Panc1 (cell line): ENCODE measurements around the gene EYA2. TPM values are rescaled to one million over a fixed set of nuclear protein-coding genes. Genes with fewer than 3 reads are reported as not detected.

ENCODE experiments used
- ATAC-seq: fragments of 200-7000 bp; cut with Tn5 transposase; 2 replicates; pipeline ENCODE4 v1.9.1; 2020; ENCODE audit warnings: mild to moderate bottlenecking, moderate library complexity
- BruUV-seq: library from RNA; stranded (reverse); fragments of 400-500 nt; replicated peaks from 2 replicates; lab custom pipeline; 2021; lab: Mats Ljungman, UMichigan
- CTCF ChIA-PET: fragments of 300-600 bp; sonication (Branson Sonifier 250); formaldehyde crosslinking; loops from one replicate; lab custom pipeline; 2022; ENCODE audit warnings: antibody characterized with exemption; lab: Charles Lee
- POLR2A ChIA-PET: fragments of 300-600 bp; sonication (Branson Sonifier 250); formaldehyde crosslinking; loops from one replicate; lab custom pipeline; 2022; ENCODE audit warnings: antibody characterized with exemption; lab: Charles Lee
- DNase-seq: peaks from one replicate; pipeline ENCODE4 v3.0.0-alpha.2; 2010; ENCODE audit warnings: low read depth, low spot score
- H3K27ac ChIP-seq: 2 replicates; pipeline ENCODE4 v1.5.1; 2011; ENCODE audit warnings: mild to moderate bottlenecking, low read length, inconsistent platforms
- H3K27me3 ChIP-seq: fragments of 200-500 bp; sonication (Bioruptor generic); 2 replicates; pipeline ENCODE4 v1.6.0; 2014; ENCODE audit warnings: low read length, inconsistent platforms; ENCODE audit not compliant: control insufficient read depth, insufficient read depth
- H3K36me3 ChIP-seq: fragments of 200-500 bp; sonication (Bioruptor generic); 2 replicates; pipeline ENCODE4 v1.5.1; 2014; ENCODE audit warnings: inconsistent platforms, mild to moderate bottlenecking, low read length, moderate library complexity; ENCODE audit not compliant: control insufficient read depth, insufficient read depth
- H3K4me1 ChIP-seq: 2 replicates; pipeline ENCODE4 v1.5.1; 2011; ENCODE audit warnings: inconsistent platforms, mild to moderate bottlenecking, low read length, moderate library complexity; ENCODE audit not compliant: control insufficient read depth, insufficient read depth
- H3K4me3 ChIP-seq, 2 experiments: 2 replicates each; pipeline ENCODE4 v1.5.1; 2011 to 2012; ENCODE audit warnings: low read depth in 2 of 2, low read length in 2 of 2, mild to moderate bottlenecking in 2 of 2, inconsistent platforms in 1 of 2, moderate library complexity in 1 of 2
- H3K9me3 ChIP-seq: fragments of 200-500 bp; sonication (Bioruptor generic); 2 replicates; pipeline ENCODE4 v1.5.1; 2014; ENCODE audit warnings: low read depth, mild to moderate bottlenecking, inconsistent platforms, low read length, moderate library complexity; ENCODE audit not compliant: control insufficient read depth, insufficient read depth
- CTCF ChIP-seq: fragments of 450-650 bp; IDR thresholded peaks from 2 replicates; pipeline ENCODE4 v1.5.1; 2017; ENCODE audit warnings: mild to moderate bottlenecking
- POLR2AphosphoS5 ChIP-seq: IDR thresholded peaks from 2 replicates; pipeline ENCODE4 v1.6.1; 2012; ENCODE audit warnings: mild to moderate bottlenecking, low read depth, low read length, moderate library complexity
- SIN3A ChIP-seq: IDR thresholded peaks from 2 replicates; pipeline ENCODE4 v1.6.1; 2012; ENCODE audit warnings: low read depth, mild to moderate bottlenecking, low read length, moderate library complexity, borderline replicate concordance; ENCODE audit not compliant: insufficient read depth
- TCF7L2 ChIP-seq: IDR thresholded peaks from 2 replicates; pipeline ENCODE4 v1.6.1; 2011; ENCODE audit warnings: mild to moderate bottlenecking, low read depth, low read length, inconsistent platforms
- in situ Hi-C: cut with HindIII; loops from 2 replicates; pipeline ENCODE4 v1.10.0; 2016; ENCODE audit warnings: low sequenced_read_pairs, low pct_unique_long_range_greater_than_20kb
- intact Hi-C: fragments of 100-400 bp; cut with micrococcal nuclease; formaldehyde crosslinking; loops from one replicate; pipeline ENCODE4 v1.10.0; 2022; ENCODE audit not compliant: unreplicated experiment
- total RNA-seq: library from RNA; stranded (reverse); gene quantifications from one replicate; pipeline ENCODE4 v1.2.1, GENCODE V29; 2021; ENCODE audit not compliant: unreplicated experiment
- TF ChIP-seq, protein P1 (sequence below), 2 experiments: IDR thresholded peaks; 2 replicates each; pipeline ENCODE4 v1.6.1; 2011 to 2012; ENCODE audit warnings: low read depth in 2 of 2, control low read depth in 1 of 2, low read length in 1 of 2, mild to moderate bottlenecking in 1 of 2, moderate library complexity in 1 of 2; ENCODE audit not compliant: insufficient read depth in 1 of 2

Gene EYA2
- total RNA-seq, 1 experiment from 2014 or later: 1.9 TPM

DNA sequence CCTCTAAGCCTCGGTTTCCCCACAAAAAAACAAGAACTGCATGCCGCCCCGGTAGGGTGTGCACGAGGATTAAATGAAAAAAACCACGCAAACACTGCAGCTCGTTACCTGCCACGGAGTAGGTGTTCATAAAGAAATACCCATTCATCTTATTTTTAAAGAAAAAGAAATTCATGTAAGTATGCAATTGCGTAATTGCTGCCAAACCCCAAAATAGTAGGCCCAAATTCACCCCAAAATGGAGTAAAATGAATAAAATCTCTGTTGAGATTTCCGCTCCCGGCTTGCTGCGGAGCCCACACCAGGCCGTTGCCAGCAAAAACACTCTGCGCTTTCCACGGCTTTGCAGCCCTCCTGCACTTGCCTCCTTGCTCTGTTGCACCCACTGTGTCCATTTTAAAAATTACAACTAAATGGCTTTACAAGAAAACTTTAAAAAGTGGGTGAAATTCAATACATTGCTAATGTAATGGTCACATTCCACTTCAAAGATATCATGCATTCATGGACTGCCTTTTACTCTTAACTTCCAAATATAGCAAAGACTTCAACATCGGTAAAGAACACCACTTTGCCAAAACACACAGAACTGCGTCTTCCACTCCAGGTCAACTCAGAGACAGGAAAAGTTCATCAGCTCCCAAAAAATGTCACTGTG, 336.9 kb downstream of the EYA2 start:
- Histone ChIP-seq H3K9me3 (no peaks in the 10 kb centered on the region), H3K36me3 (peaks cover 9% of the 10 kb centered on the region), H3K27me3 (no peaks in the 10 kb centered on the region), H3K4me1 (no peaks in the 10 kb centered on the region), H3K27ac (no peak overlapping the region), H3K4me3 (no peak overlapping the region)
- ATAC-seq (no peak), DNase-seq (no peak)
- TF ChIP-seq, protein P1, sequence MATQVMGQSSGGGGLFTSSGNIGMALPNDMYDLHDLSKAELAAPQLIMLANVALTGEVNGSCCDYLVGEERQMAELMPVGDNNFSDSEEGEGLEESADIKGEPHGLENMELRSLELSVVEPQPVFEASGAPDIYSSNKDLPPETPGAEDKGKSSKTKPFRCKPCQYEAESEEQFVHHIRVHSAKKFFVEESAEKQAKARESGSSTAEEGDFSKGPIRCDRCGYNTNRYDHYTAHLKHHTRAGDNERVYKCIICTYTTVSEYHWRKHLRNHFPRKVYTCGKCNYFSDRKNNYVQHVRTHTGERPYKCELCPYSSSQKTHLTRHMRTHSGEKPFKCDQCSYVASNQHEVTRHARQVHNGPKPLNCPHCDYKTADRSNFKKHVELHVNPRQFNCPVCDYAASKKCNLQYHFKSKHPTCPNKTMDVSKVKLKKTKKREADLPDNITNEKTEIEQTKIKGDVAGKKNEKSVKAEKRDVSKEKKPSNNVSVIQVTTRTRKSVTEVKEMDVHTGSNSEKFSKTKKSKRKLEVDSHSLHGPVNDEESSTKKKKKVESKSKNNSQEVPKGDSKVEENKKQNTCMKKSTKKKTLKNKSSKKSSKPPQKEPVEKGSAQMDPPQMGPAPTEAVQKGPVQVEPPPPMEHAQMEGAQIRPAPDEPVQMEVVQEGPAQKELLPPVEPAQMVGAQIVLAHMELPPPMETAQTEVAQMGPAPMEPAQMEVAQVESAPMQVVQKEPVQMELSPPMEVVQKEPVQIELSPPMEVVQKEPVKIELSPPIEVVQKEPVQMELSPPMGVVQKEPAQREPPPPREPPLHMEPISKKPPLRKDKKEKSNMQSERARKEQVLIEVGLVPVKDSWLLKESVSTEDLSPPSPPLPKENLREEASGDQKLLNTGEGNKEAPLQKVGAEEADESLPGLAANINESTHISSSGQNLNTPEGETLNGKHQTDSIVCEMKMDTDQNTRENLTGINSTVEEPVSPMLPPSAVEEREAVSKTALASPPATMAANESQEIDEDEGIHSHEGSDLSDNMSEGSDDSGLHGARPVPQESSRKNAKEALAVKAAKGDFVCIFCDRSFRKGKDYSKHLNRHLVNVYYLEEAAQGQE (IDR thresholded peaks at IDR 0.05; ENCODE audit: insufficient read depth in 1 of 2, low read depth in 2 of 2, low read length in 1 of 2): no peak
- TF ChIP-seq SIN3A: no peak
- no peak for TF ChIP-seq TCF7L2
- TF ChIP-seq POLR2AphosphoS5: no peak
- TF ChIP-seq CTCF: no peak
- ChIA-PET CTCF (no interaction called here), POLR2A (interaction anchor here (0.6 kb wide), 1 partner anchor 1615 kb away, joined by 5 read pairs; no protein-coding TSS in a partner anchor)
- intact Hi-C loops: no loop called here
- in situ Hi-C loops: no loop called here
- no TSS peak for BruUV-seq

DNA sequence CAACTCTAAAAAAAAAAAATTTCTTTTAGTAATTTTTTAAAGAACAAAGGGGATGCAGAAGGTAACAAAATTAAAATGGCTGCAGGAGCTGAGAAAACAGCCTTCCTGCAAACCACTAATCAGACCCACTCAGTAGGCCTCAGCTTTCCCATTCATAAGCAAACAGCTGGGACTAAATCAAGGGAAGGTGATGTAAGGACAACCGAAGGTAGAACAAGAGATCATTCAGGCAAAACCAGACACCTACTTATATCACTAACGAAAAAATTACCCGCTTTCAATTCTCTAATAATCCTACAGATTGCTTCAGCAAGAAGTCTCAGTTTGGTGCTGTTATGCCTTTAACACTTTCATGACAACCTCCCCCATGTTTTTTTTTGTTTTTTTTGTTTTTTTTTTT, 337.9 kb downstream of the EYA2 start:
- ATAC-seq: no peak
- no TSS peak for BruUV-seq
- TF ChIP-seq, protein P1 (IDR thresholded peaks at IDR 0.05; ENCODE audit: insufficient read depth in 1 of 2, low read depth in 2 of 2, low read length in 1 of 2): no peak
- TF ChIP-seq POLR2AphosphoS5 (no peak), CTCF (no peak), TCF7L2 (no peak), SIN3A (no peak)
- Histone ChIP-seq H3K4me3 (no peak overlapping the region), H3K4me1 (no peaks in the 10 kb centered on the region), H3K27me3 (no peaks in the 10 kb centered on the region), H3K27ac (no peak overlapping the region), H3K9me3 (no peaks in the 10 kb centered on the region), H3K36me3 (peaks cover 10% of the 10 kb centered on the region)
- CTCF ChIA-PET: interaction anchor here (0.7 kb wide), 1 partner anchor 532 kb away, joined by 4 read pairs; no protein-coding TSS in a partner anchor
- no peak for DNase-seq
- intact Hi-C loops: no loop called here
- in situ Hi-C loops: no loop called here
- POLR2A ChIA-PET: no interaction called here
